ENCODE results near the gene DERA.
"Not testable (repeated sequence)": the region's sequence is repeated elsewhere in the genome, so short reads cannot be mapped to it uniquely, and the experiment has no call there.

DERA gene

DNA sequence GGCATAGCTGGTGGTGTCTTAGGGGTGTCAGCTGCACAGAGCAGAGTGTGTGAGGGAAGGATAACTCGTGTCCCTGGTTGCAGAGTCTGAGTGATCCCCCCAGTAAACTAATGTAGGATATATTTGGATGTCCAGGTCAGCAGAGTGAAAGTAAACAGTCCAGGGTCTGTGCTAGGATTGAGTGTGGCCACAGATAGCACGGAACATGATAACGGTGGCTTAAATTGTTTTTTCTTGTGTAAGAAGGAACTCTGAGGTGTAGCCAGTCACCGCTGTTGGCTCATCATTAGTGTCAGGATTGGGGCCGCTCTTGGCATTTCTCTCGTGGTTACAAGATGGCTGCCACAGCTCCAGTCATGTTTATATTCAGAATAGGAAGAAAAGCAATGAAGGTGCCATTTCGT, 97.3 kb downstream of the DERA start:
- Histone ChIP-seq H3K36me3 (replicated peaks; ENCODE audit: insufficient read depth, low read length) (no peaks in the 10 kb centered on the region), H4K20me1 (ENCODE audit: insufficient read depth, low read length) (no peaks in the 10 kb centered on the region), H3K79me2 (ENCODE audit: low read length) (no peaks in the 10 kb centered on the region), H3F3A (ENCODE audit: insufficient read depth, low read length) (peaks cover 8% of the 10 kb centered on the region), H2AFZ (ENCODE audit: low read length) (no peak overlapping the region), H3K9me2 (replicated peaks; ENCODE audit: insufficient read depth, low read length) (no peaks in the 10 kb centered on the region), H3K4me1 (ENCODE audit: low read length) (peaks cover 14% of the 10 kb centered on the region), H3K9me3 (replicated peaks; ENCODE audit: insufficient read depth, low read length) (no peaks in the 10 kb centered on the region), H3K4me2 (ENCODE audit: low read depth, low read length) (no peak overlapping the region), H3K4me3 (ENCODE audit: low read length) (no peak overlapping the region), H3K9ac (ENCODE audit: low read length) (no peak overlapping the region), H3K27ac (ENCODE audit: low read length) (no peak overlapping the region), H3K27me3 (replicated peaks; ENCODE audit: insufficient read depth, low read length) (no peaks in the 10 kb centered on the region)
- no peak for DNase-seq
- TF ChIP-seq, protein P1, sequence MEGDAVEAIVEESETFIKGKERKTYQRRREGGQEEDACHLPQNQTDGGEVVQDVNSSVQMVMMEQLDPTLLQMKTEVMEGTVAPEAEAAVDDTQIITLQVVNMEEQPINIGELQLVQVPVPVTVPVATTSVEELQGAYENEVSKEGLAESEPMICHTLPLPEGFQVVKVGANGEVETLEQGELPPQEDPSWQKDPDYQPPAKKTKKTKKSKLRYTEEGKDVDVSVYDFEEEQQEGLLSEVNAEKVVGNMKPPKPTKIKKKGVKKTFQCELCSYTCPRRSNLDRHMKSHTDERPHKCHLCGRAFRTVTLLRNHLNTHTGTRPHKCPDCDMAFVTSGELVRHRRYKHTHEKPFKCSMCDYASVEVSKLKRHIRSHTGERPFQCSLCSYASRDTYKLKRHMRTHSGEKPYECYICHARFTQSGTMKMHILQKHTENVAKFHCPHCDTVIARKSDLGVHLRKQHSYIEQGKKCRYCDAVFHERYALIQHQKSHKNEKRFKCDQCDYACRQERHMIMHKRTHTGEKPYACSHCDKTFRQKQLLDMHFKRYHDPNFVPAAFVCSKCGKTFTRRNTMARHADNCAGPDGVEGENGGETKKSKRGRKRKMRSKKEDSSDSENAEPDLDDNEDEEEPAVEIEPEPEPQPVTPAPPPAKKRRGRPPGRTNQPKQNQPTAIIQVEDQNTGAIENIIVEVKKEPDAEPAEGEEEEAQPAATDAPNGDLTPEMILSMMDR (IDR thresholded peaks at IDR 0.05; ENCODE audit: low read length), result no peak
- TF ChIP-seq EZH2phosphoT487 (IDR thresholded peaks at IDR 0.05; ENCODE audit: low read length), result no peak
- no peak for TF ChIP-seq EZH2 (optimal IDR thresholded peaks at IDR 0.05; ENCODE audit: low read depth, low read length)

DNA sequence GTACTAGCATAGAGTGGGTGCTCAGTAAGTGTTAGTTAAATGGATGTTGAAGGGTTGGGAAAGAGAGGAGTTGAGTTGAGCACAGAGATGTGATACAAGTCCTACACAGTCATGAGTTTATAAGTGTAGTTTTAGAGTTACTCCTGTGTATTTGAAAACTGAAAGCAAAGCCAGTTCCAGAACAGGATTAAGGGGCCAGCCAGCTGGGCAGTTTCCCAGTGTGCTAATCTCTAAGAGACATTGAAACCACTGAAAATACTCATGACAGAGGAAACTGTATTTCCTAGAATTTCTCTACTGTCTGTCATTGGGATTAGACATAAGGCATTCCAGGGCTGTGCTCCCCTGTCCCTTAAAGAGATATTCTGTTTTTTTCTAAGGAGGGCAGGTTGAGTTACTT, 101.0 kb downstream of the DERA start:
- peak overlapping the region; percentile 26; the same call in 1 of the 2 replicates for H3K4me3 ChIP-seq (ENCODE audit: low read length)
- peaks cover 8% of the 10 kb centered on the region for H3F3A ChIP-seq (ENCODE audit: insufficient read depth, low read length)
- no peaks in the 10 kb centered on the region for H3K79me2 ChIP-seq (ENCODE audit: low read length)
- H3K4me1 ChIP-seq (ENCODE audit: low read length), result peaks cover 16% of the 10 kb centered on the region
- TF ChIP-seq EZH2 (optimal IDR thresholded peaks at IDR 0.05; ENCODE audit: low read depth, low read length) (no peak), EZH2phosphoT487 (IDR thresholded peaks at IDR 0.05; ENCODE audit: low read length) (no peak)
- TF ChIP-seq, protein P1 (IDR thresholded peaks at IDR 0.05; ENCODE audit: low read length), result no peak
- no peaks in the 10 kb centered on the region for H3K9me3 ChIP-seq (replicated peaks; ENCODE audit: insufficient read depth, low read length)
- H4K20me1 ChIP-seq (ENCODE audit: insufficient read depth, low read length), result no peaks in the 10 kb centered on the region
- H3K27me3 ChIP-seq (replicated peaks; ENCODE audit: insufficient read depth, low read length), result no peaks in the 10 kb centered on the region
- no peak overlapping the region for H2AFZ ChIP-seq (ENCODE audit: low read length)
- H3K36me3 ChIP-seq (replicated peaks; ENCODE audit: insufficient read depth, low read length), result no peaks in the 10 kb centered on the region
- no peak overlapping the region for H3K9ac ChIP-seq (ENCODE audit: low read length)
- DNase-seq, result peak; percentile 61
- no peaks in the 10 kb centered on the region for H3K9me2 ChIP-seq (replicated peaks; ENCODE audit: insufficient read depth, low read length)
- peak overlapping the region; percentile 33 for H3K4me2 ChIP-seq (ENCODE audit: low read depth, low read length)
- peak overlapping the region; percentile 44; the same call in 1 of the 2 replicates for H3K27ac ChIP-seq (ENCODE audit: low read length)

DNA sequence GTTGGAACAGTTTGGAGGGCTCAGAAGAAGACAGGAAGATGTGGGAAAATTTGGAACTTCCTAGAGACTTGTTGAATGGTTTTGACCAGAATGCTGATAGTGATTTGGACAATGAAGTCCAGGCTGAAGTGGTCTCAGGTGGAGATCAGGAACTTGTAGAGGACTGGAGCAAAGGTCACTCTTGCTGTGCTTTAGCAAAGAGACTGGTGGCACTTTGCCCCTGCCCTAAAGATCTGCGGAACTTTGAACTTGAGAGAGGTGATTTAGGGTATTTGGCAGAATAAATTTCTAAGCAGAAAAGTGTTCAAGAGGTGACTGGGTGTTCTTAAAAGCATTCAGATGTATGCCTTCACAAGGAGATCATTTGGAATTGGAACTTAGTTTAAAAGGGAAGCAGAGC, 102.6 kb downstream of the DERA start:
- not testable (repeated sequence) for H3K36me3 ChIP-seq (replicated peaks; ENCODE audit: insufficient read depth, low read length)

DNA sequence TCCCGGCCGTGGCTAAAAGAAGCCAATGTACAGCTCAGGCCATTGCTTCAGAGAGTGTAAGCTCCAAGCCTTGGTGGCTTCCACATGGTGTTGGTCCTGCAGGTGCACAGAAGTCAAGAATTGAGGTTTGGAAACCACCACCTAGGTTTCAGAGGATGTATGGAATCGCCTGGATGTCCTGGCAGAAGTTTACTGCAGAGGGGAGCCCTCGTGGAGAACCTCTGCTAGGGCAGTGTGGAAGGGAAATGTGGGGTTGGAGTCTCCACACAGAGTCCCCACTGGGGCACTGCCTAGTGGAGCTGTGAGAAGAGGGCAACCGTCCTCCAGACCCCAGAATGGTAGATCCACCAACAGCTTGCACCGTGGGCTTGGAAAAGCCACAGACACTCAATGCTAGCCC, 103.3 kb downstream of the DERA start:
- H3K79me2 ChIP-seq (ENCODE audit: low read length); H3K9ac ChIP-seq (ENCODE audit: low read length); H3K27me3 ChIP-seq (replicated peaks; ENCODE audit: insufficient read depth, low read length); H3F3A ChIP-seq (ENCODE audit: insufficient read depth, low read length); H3K4me2 ChIP-seq (ENCODE audit: low read depth, low read length); DNase-seq; H3K9me3 ChIP-seq (replicated peaks; ENCODE audit: insufficient read depth, low read length); H3K9me2 ChIP-seq (replicated peaks; ENCODE audit: insufficient read depth, low read length); H3K4me3 ChIP-seq (ENCODE audit: low read length); H4K20me1 ChIP-seq (ENCODE audit: insufficient read depth, low read length); H3K36me3 ChIP-seq (replicated peaks; ENCODE audit: insufficient read depth, low read length); H3K27ac ChIP-seq (ENCODE audit: low read length); H2AFZ ChIP-seq (ENCODE audit: low read length): not testable (repeated sequence)
- peaks cover 34% of the 10 kb centered on the region for H3K4me1 ChIP-seq (ENCODE audit: low read length)

More for the DNA sequence above, 102.6 kb downstream of the DERA start:
- not testable (repeated sequence) for H4K20me1 ChIP-seq (ENCODE audit: insufficient read depth, low read length); H3K4me2 ChIP-seq (ENCODE audit: low read depth, low read length); H3K9ac ChIP-seq (ENCODE audit: low read length); H2AFZ ChIP-seq (ENCODE audit: low read length); H3K27me3 ChIP-seq (replicated peaks; ENCODE audit: insufficient read depth, low read length); DNase-seq; H3K9me2 ChIP-seq (replicated peaks; ENCODE audit: insufficient read depth, low read length); H3F3A ChIP-seq (ENCODE audit: insufficient read depth, low read length); H3K79me2 ChIP-seq (ENCODE audit: low read length); H3K4me3 ChIP-seq (ENCODE audit: low read length); H3K9me3 ChIP-seq (replicated peaks; ENCODE audit: insufficient read depth, low read length); H3K27ac ChIP-seq (ENCODE audit: low read length)
- H3K4me1 ChIP-seq (ENCODE audit: low read length), result peaks cover 27% of the 10 kb centered on the region

Data from MM.1S (cell line).